GM12878 (cell line): ENCODE data around the gene AKNA. TPM values are rescaled to one million over a fixed set of nuclear protein-coding genes. Genes with fewer than 3 reads are reported as not detected.

Experiments
- ATAC-seq: fragments of 200-7000 bp; cut with Tn5 transposase; 3 replicates; pipeline ENCODE4 v1.9.1; 2020; ENCODE audit warnings: mild to moderate bottlenecking, moderate library complexity
- BruUV-seq: library from RNA; stranded (reverse); fragments of 400-500 nt; replicated peaks from 2 replicates; lab custom pipeline; 2021; lab: Mats Ljungman, UMichigan
- CTCF ChIA-PET: fragments of 300-600 bp; sonication (Branson Sonifier 250); formaldehyde crosslinking; extraction: SDS; loops from one replicate; lab custom pipeline; 2021; ENCODE audit warnings: inconsistent platforms; lab: Yijun Ruan, JAX
- POLR2A ChIA-PET: fragments of 350-600 bp; formaldehyde crosslinking; extraction: SDS; loops from one replicate; lab custom pipeline; 2021; ENCODE audit warnings: inconsistent platforms; lab: Charles Lee
- RAD21 ChIA-PET: fragments of 300-600 bp; sonication (Branson Sonifier 250); formaldehyde crosslinking; loops from one replicate; lab custom pipeline; 2023; ENCODE audit warnings: antibody characterized with exemption; ENCODE audit not compliant: unreplicated experiment; lab: Charles Lee
- SMC1A ChIA-PET: fragments of 300-600 bp; sonication (Branson Sonifier 250); formaldehyde crosslinking; loops from one replicate; lab custom pipeline; 2023; ENCODE audit not compliant: unreplicated experiment, uncharacterized antibody; lab: Charles Lee
- DNase-seq: peaks from one replicate; pipeline ENCODE4 v3.0.0-alpha.2; 2011; ENCODE audit warnings: low read depth, low spot score
- FAIRE-seq: peaks from 3 replicates; lab custom pipeline; 2011; peaks lifted over from hg19 to GRCh38; lab: Jason Lieb, UNC
- H2AFZ ChIP-seq: 2 replicates; pipeline ENCODE4 v1.6.0; 2011; ENCODE audit warnings: low read depth, low read length, control low read depth; ENCODE audit not compliant: control insufficient read depth
- H3K27ac ChIP-seq: 2 replicates; pipeline ENCODE4 v1.5.1; 2011; ENCODE audit warnings: control low read depth; ENCODE audit not compliant: control insufficient read depth, insufficient read depth
- H3K27me3 ChIP-seq, 2 experiments: replicated peaks in 1 of 2; 2 replicates each; pipeline versions ENCODE4 v1.6.0 to v1.6.1; 2011; ENCODE audit warnings: low read length in 1 of 2; ENCODE audit not compliant: control insufficient read depth in 2 of 2, insufficient read depth in 2 of 2
- H3K36me3 ChIP-seq, 2 experiments: 2 replicates each; pipeline ENCODE4 v1.5.1; 2011; ENCODE audit warnings: low read length in 1 of 2; ENCODE audit not compliant: control insufficient read depth in 2 of 2, insufficient read depth in 2 of 2
- H3K4me1 ChIP-seq: 2 replicates; pipeline ENCODE4 v1.6.1; 2011; ENCODE audit warnings: mild to moderate bottlenecking, low read length, moderate library complexity, mixed read lengths; ENCODE audit not compliant: control insufficient read depth, insufficient read depth
- H3K4me2 ChIP-seq: 2 replicates; pipeline ENCODE4 v1.6.0; 2011; ENCODE audit warnings: control low read depth; ENCODE audit not compliant: control insufficient read depth, insufficient read depth
- H3K4me3 ChIP-seq: fragments of 200-600 bp; sonication (generic); 2 replicates; pipeline ENCODE4 v1.5.1; 2016
- H3K79me2 ChIP-seq: 2 replicates; pipeline ENCODE4 v1.6.0; 2011; ENCODE audit warnings: low read length; ENCODE audit not compliant: control insufficient read depth, insufficient read depth
- H3K9ac ChIP-seq: 2 replicates; pipeline ENCODE4 v1.8.0; 2011; ENCODE audit warnings: low read length, control low read depth, mixed read lengths; ENCODE audit not compliant: control insufficient read depth, insufficient read depth
- H3K9me3 ChIP-seq: replicated peaks from 3 replicates; pipeline ENCODE4 v1.5.1; 2011; ENCODE audit warnings: mild to moderate bottlenecking, low read length; ENCODE audit not compliant: control insufficient read depth, insufficient read depth
- H4K20me1 ChIP-seq: 2 replicates; pipeline ENCODE4 v1.6.0; 2011; ENCODE audit not compliant: control insufficient read depth, insufficient read depth
- CBFB ChIP-seq: IDR thresholded peaks from 2 replicates; pipeline ENCODE4 v1.6.1; 2016; ENCODE audit warnings: antibody characterized with exemption, low read depth
- CEBPZ ChIP-seq: fragments of 150-350 bp; IDR thresholded peaks from 2 replicates; pipeline ENCODE4 v1.6.1; 2016; ENCODE audit warnings: low read depth, low read length
- CHD2 ChIP-seq: IDR thresholded peaks from 2 replicates; pipeline ENCODE4 v1.6.1; 2011; ENCODE audit warnings: low read depth, low read length, improper control_type of control experiment, borderline replicate concordance
- KAT2A ChIP-seq: conservative IDR thresholded peaks from 2 replicates; pipeline ENCODE4 v1.6.1; 2011; ENCODE audit warnings: low read depth, low read length; ENCODE audit not compliant: control insufficient read depth
- NR2C2 ChIP-seq: IDR thresholded peaks from 2 replicates; pipeline ENCODE4 v1.6.1; 2011; ENCODE audit warnings: borderline replicate concordance, low read depth; ENCODE audit not compliant: control insufficient read depth, insufficient read length
- RELA ChIP-seq: fragments of 450-650 bp; IDR thresholded peaks from 2 replicates; pipeline ENCODE4 v1.8.0; 2014; ENCODE audit warnings: borderline replicate concordance; ENCODE audit not compliant: partially characterized antibody
- WRNIP1 ChIP-seq: IDR thresholded peaks from 2 replicates; pipeline ENCODE4 v1.6.1; 2011; ENCODE audit warnings: low read depth, low read length, improper control_type of control experiment, borderline replicate concordance
- YY1 ChIP-seq: IDR thresholded peaks from 2 replicates; pipeline ENCODE4 v1.6.1; 2011; ENCODE audit warnings: low read depth, mild to moderate bottlenecking, low read length
- ZNF384 ChIP-seq: IDR thresholded peaks from 2 replicates; pipeline ENCODE4 v1.6.1; 2012; ENCODE audit warnings: low read depth, mild to moderate bottlenecking, low read length, improper control_type of control experiment, borderline replicate concordance
- ZNF622 ChIP-seq: fragments of 450-650 bp; IDR thresholded peaks from 2 replicates; pipeline ENCODE4 v1.6.1; 2017; ENCODE audit warnings: mild to moderate bottlenecking, inconsistent platforms
- ZZZ3 ChIP-seq: IDR thresholded peaks from 2 replicates; pipeline ENCODE4 v1.6.1; 2011; ENCODE audit warnings: low read depth; ENCODE audit not compliant: control insufficient read depth, insufficient read length
- WGBS: methylation state at CpG from one replicate; pipeline ENCODE4 v1.1.6; 2016; ENCODE audit warnings: low lambda C conversion rate; ENCODE audit not compliant: insufficient replicate concordance, insufficient coverage; ENCODE audit errors: missing lambda C conversion rate; 5-methylcytosine and 5-hydroxymethylcytosine counted together
- in situ Hi-C: fragments of 300-500 bp; cut with MboI; formaldehyde crosslinking; loops from 9 replicates; pipeline ENCODE4 v1.14.3; 2018; ENCODE audit warnings: mixed read lengths
- intact Hi-C: fragments of 100-400 bp; cut with micrococcal nuclease; formaldehyde crosslinking; loops from one replicate; pipeline ENCODE4 v1.14.2; 2022; ENCODE audit not compliant: unreplicated experiment
- polyA plus RNA-seq, 11 experiments: library from polyadenylated mRNA; depleted of rRNA in 4 of 11; unstranded in 6 of 11; stranded (reverse) in 5 of 11; fragments of >200 nt; fragmentation: Nextera tagmentation in 4 of 11; fragmentation: Illumina TruSeq in 1 of 11; extraction: Ambion mirVana in 4 of 11; extraction: Trizol in 1 of 11; gene quantifications; 1 replicate in 1 of 11; 2 replicates in 10 of 11; pipeline versions ENCODE4 v1.2.1 to v1.2.3, GENCODE V29; 2011 to 2016; ENCODE audit warnings: inconsistent platforms in 2 of 11, missing spikeins in 2 of 11, low read depth in 1 of 11
- total RNA-seq, 4 experiments: library from RNA; depleted of rRNA in 3 of 4; stranded (reverse); fragments of >200 nt in 3 of 4; fragmentation: Illumina TruSeq in 1 of 4; extraction: Trizol in 1 of 4; gene quantifications; 2 replicates each; pipeline versions ENCODE4 v1.2.1 to v1.2.3, GENCODE V29; 2013 to 2021

Gene AKNA
- total and polyA plus RNA-seq, 10 of the 15 experiments (the other 5 are each of a cell fraction or from before 2014, with no cell fraction given) = 1.6 to 132 (median 35.3) TPM

GRCh38 chr9:114406441-114406840 lies 18.7 kb upstream of the AKNA start:
- ChIA-PET POLR2A (interaction anchor here (1.9 kb wide), 1 partner anchor 247 kb away, joined by 6 read pairs; no protein-coding TSS in a partner anchor), CTCF (interaction anchor here (0.6 to 7.4 kb wide), 31 partner anchors 16 to 608 kb away, joined by 3 to 115 read pairs (median 4); partner anchors contain the start of gene WHRN), RAD21 (interaction anchor here (0.9 to 7.1 kb wide), 15 partner anchors 9 to 249 kb away, joined by 3 to 69 read pairs (median 6); partner anchors contain the start of genes AKNA and WHRN), SMC1A (interaction anchor here (0.8 to 6.8 kb wide), 20 partner anchors 16 to 274 kb away, joined by 3 to 75 read pairs (median 6); partner anchors contain the start of gene WHRN)
- Histone ChIP-seq H3K9ac (no peak overlapping the region), H3K4me3 (no peak overlapping the region), H3K27me3 (no peaks in the 10 kb centered on the region; a peak in 1 of 4 replicates), H2AFZ (no peak overlapping the region), H3K4me1 (peaks cover 5% of the 10 kb centered on the region; the same call in 1 of the 2 replicates), H3K9me3 (no peaks in the 10 kb centered on the region), H3K79me2 (no peaks in the 10 kb centered on the region), H3K27ac (no peak overlapping the region), H4K20me1 (no peaks in the 10 kb centered on the region; the same call in 1 of the 2 replicates), H3K36me3 (no peaks in the 10 kb centered on the region; a peak in 1 of 4 replicates), H3K4me2 (no peak overlapping the region)
- ATAC-seq = no peak
- no peak for DNase-seq
- in situ Hi-C loops (loop anchor here (5.0 kb wide), 2 partner anchors 241 to 606 kb away; no protein-coding TSS in a partner anchor), intact Hi-C loops (loop anchor here (5.0 kb wide), 2 partner anchors 101 to 186 kb away; partner anchors contain the start of gene WHRN)
- BruUV-seq = no TSS peak
- TF ChIP-seq ZNF384 (no peak), ZNF622 (no peak), CHD2 (no peak), NR2C2 (no peak), RELA (no peak), WRNIP1 (no peak), ZZZ3 (no peak), CBFB (no peak), KAT2A (no peak), YY1 (no peak), CEBPZ (no peak)
- WGBS = 51% methylated on average over 11 of the region's 13 CpGs
- FAIRE-seq = no peak
